ENCODE data around the gene NRP1. TPM values are rescaled to one million over a fixed set of nuclear protein-coding genes. Genes with fewer than 3 reads are reported as not detected.

The NRP1 gene
- total and polyA plus RNA-seq, 2 of the 8 experiments (the other 6 are each of a cell fraction or from before 2014, with no cell fraction given): 1.2 to 2.1 TPM

DNA sequence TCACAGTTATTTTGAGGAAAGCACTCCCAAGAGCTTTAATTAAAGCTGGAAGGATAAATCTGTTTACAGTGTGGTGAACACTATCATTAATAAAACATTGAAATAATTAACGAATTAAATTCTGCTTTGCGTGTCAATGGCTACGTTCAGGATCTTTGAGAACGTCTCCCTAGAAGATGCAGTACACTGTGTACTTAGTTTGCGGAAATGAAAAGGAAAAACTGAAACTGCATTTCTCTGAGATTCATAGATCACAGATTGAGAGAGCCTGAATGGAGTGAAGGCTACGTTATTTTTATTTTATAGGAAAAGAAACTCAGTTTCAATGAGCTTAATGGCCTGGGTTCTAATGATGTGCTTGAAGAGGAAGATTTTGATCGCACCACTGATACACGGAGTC, 85.3 kb downstream of the NRP1 start (continued):
- TF ChIP-seq, protein P1, sequence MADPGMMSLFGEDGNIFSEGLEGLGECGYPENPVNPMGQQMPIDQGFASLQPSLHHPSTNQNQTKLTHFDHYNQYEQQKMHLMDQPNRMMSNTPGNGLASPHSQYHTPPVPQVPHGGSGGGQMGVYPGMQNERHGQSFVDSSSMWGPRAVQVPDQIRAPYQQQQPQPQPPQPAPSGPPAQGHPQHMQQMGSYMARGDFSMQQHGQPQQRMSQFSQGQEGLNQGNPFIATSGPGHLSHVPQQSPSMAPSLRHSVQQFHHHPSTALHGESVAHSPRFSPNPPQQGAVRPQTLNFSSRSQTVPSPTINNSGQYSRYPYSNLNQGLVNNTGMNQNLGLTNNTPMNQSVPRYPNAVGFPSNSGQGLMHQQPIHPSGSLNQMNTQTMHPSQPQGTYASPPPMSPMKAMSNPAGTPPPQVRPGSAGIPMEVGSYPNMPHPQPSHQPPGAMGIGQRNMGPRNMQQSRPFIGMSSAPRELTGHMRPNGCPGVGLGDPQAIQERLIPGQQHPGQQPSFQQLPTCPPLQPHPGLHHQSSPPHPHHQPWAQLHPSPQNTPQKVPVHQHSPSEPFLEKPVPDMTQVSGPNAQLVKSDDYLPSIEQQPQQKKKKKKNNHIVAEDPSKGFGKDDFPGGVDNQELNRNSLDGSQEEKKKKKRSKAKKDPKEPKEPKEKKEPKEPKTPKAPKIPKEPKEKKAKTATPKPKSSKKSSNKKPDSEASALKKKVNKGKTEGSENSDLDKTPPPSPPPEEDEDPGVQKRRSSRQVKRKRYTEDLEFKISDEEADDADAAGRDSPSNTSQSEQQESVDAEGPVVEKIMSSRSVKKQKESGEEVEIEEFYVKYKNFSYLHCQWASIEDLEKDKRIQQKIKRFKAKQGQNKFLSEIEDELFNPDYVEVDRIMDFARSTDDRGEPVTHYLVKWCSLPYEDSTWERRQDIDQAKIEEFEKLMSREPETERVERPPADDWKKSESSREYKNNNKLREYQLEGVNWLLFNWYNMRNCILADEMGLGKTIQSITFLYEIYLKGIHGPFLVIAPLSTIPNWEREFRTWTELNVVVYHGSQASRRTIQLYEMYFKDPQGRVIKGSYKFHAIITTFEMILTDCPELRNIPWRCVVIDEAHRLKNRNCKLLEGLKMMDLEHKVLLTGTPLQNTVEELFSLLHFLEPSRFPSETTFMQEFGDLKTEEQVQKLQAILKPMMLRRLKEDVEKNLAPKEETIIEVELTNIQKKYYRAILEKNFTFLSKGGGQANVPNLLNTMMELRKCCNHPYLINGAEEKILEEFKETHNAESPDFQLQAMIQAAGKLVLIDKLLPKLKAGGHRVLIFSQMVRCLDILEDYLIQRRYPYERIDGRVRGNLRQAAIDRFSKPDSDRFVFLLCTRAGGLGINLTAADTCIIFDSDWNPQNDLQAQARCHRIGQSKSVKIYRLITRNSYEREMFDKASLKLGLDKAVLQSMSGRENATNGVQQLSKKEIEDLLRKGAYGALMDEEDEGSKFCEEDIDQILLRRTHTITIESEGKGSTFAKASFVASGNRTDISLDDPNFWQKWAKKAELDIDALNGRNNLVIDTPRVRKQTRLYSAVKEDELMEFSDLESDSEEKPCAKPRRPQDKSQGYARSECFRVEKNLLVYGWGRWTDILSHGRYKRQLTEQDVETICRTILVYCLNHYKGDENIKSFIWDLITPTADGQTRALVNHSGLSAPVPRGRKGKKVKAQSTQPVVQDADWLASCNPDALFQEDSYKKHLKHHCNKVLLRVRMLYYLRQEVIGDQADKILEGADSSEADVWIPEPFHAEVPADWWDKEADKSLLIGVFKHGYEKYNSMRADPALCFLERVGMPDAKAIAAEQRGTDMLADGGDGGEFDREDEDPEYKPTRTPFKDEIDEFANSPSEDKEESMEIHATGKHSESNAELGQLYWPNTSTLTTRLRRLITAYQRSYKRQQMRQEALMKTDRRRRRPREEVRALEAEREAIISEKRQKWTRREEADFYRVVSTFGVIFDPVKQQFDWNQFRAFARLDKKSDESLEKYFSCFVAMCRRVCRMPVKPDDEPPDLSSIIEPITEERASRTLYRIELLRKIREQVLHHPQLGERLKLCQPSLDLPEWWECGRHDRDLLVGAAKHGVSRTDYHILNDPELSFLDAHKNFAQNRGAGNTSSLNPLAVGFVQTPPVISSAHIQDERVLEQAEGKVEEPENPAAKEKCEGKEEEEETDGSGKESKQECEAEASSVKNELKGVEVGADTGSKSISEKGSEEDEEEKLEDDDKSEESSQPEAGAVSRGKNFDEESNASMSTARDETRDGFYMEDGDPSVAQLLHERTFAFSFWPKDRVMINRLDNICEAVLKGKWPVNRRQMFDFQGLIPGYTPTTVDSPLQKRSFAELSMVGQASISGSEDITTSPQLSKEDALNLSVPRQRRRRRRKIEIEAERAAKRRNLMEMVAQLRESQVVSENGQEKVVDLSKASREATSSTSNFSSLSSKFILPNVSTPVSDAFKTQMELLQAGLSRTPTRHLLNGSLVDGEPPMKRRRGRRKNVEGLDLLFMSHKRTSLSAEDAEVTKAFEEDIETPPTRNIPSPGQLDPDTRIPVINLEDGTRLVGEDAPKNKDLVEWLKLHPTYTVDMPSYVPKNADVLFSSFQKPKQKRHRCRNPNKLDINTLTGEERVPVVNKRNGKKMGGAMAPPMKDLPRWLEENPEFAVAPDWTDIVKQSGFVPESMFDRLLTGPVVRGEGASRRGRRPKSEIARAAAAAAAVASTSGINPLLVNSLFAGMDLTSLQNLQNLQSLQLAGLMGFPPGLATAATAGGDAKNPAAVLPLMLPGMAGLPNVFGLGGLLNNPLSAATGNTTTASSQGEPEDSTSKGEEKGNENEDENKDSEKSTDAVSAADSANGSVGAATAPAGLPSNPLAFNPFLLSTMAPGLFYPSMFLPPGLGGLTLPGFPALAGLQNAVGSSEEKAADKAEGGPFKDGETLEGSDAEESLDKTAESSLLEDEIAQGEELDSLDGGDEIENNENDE (IDR thresholded peaks at IDR 0.05; ENCODE audit: insufficient replicate concordance, low read length): no peak
- TF ChIP-seq, protein P2, sequence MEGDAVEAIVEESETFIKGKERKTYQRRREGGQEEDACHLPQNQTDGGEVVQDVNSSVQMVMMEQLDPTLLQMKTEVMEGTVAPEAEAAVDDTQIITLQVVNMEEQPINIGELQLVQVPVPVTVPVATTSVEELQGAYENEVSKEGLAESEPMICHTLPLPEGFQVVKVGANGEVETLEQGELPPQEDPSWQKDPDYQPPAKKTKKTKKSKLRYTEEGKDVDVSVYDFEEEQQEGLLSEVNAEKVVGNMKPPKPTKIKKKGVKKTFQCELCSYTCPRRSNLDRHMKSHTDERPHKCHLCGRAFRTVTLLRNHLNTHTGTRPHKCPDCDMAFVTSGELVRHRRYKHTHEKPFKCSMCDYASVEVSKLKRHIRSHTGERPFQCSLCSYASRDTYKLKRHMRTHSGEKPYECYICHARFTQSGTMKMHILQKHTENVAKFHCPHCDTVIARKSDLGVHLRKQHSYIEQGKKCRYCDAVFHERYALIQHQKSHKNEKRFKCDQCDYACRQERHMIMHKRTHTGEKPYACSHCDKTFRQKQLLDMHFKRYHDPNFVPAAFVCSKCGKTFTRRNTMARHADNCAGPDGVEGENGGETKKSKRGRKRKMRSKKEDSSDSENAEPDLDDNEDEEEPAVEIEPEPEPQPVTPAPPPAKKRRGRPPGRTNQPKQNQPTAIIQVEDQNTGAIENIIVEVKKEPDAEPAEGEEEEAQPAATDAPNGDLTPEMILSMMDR (IDR thresholded peaks at IDR 0.05; ENCODE audit: control extremely low read depth in 1 of 3, insufficient read depth in 1 of 3, low read depth in 1 of 3, low read length in 3 of 3): no peak
- TF ChIP-seq, protein P3, sequence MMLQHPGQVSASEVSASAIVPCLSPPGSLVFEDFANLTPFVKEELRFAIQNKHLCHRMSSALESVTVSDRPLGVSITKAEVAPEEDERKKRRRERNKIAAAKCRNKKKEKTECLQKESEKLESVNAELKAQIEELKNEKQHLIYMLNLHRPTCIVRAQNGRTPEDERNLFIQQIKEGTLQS (IDR thresholded peaks at IDR 0.05; ENCODE audit: insufficient read depth, low read depth, low read length): no peak
- TF ChIP-seq RAD21 (IDR thresholded peaks at IDR 0.05 in 1 of 2, conservative IDR thresholded peaks at IDR 0.05 in 1 of 2; ENCODE audit: low read depth in 2 of 2, low read length in 2 of 2): no peak
- no peak for TF ChIP-seq EZH2 (IDR thresholded peaks at IDR 0.05; ENCODE audit: low read depth, low read length, severe bottlenecking)
- TF ChIP-seq ZNF274 (IDR thresholded peaks at IDR 0.05; ENCODE audit: borderline replicate concordance, extremely low read depth, low read length): no peak
- TF ChIP-seq YY1 (IDR thresholded peaks at IDR 0.05; ENCODE audit: low read depth, low read length): no peak
- TF ChIP-seq BCL11A (IDR thresholded peaks at IDR 0.05; ENCODE audit: low read depth in 2 of 2, low read length in 2 of 2): no peak
